A673 (cell line): ENCODE measurements around the gene DCAF8.

ENCODE experiments used
- CTCF ChIP-seq: fragments of 300-800, 200-600 bp; sonication (generic); conservative IDR thresholded peaks from 2 replicates; pipeline ENCODE4 v1.5.1; 2017; ENCODE audit warnings: low read depth, mild to moderate bottlenecking, antibody characterized with exemption, low read length, moderate library complexity, mixed read lengths
- EZH2 ChIP-seq: fragments of 200-600 bp; sonication (generic); IDR thresholded peaks from 2 replicates; pipeline ENCODE4 v1.6.1; 2017; ENCODE audit warnings: borderline replicate concordance, low read depth, mild to moderate bottlenecking, mixed read lengths, antibody characterized with exemption, low read length; ENCODE audit not compliant: poor library complexity, severe bottlenecking

- no peak for TF ChIP-seq CTCF
- no peak for TF ChIP-seq EZH2
Measured at GRCh38 chr1:160244209-160244608, 18.1 kb downstream of the DCAF8 start.
